ENCODE results near the gene TMEM63A. TPM values are rescaled to one million over a fixed set of nuclear protein-coding genes. Genes with fewer than 3 reads are reported as not detected.

TMEM63A gene
- polyA plus RNA-seq, 1 donor from 2014 or later, result not detected

GRCh38 chr1:225845571-225846259, 36.5 kb downstream of the TMEM63A start:
- H3K4me2 ChIP-seq (ENCODE audit: low read length), result no peak overlapping the region
- H3K27me3 ChIP-seq (ENCODE audit: insufficient read depth, low read depth, low read length), result no peaks in the 10 kb centered on the region
- no peak overlapping the region for H3K27ac ChIP-seq (ENCODE audit: low read length)
- no peak overlapping the region for H3K4me3 ChIP-seq (ENCODE audit: low read length)
- no peaks in the 10 kb centered on the region for H3K36me3 ChIP-seq (ENCODE audit: insufficient read depth, low read length)
- no peaks in the 10 kb centered on the region for H3K79me2 ChIP-seq (replicated peaks; ENCODE audit: insufficient read depth, low read length)
- H3K9me2 ChIP-seq (ENCODE audit: insufficient read depth, low read length), result no peaks in the 10 kb centered on the region
- no peaks in the 10 kb centered on the region for H3K9me3 ChIP-seq (ENCODE audit: low read length)
- no peaks in the 10 kb centered on the region for H3F3A ChIP-seq (ENCODE audit: insufficient read depth, low read length, poor library complexity, severe bottlenecking)
- no peak for TF ChIP-seq POLR2AphosphoS5 (IDR thresholded peaks at IDR 0.05)
- TF ChIP-seq TAF1 (IDR thresholded peaks at IDR 0.05; ENCODE audit: low read depth), result no peak
- TF ChIP-seq CTCF (IDR thresholded peaks at IDR 0.05; ENCODE audit: poor library complexity, severe bottlenecking), result peak; percentile 55
- no peak for TF ChIP-seq REST (IDR thresholded peaks at IDR 0.05; ENCODE audit: borderline replicate concordance)
- peak; percentile 70 for TF ChIP-seq SMC3 (conservative IDR thresholded peaks at IDR 0.05; ENCODE audit: poor library complexity)
- TF ChIP-seq EZH2 (IDR thresholded peaks at IDR 0.05; ENCODE audit: borderline replicate concordance, insufficient read depth, low read length, poor library complexity, severe bottlenecking), result no peak
- peak; percentile 63 for TF ChIP-seq RAD21 (conservative IDR thresholded peaks at IDR 0.05)
- TF ChIP-seq MXI1 (conservative IDR thresholded peaks at IDR 0.05; ENCODE audit: poor library complexity, severe bottlenecking), result no peak
- no peak for TF ChIP-seq EP300 (conservative IDR thresholded peaks at IDR 0.05; ENCODE audit: poor library complexity, severe bottlenecking)
- no peak overlapping the region for H3K9ac ChIP-seq (ENCODE audit: low read length)
- no peaks in the 10 kb centered on the region for H4K20me1 ChIP-seq (ENCODE audit: insufficient read depth)
- H2AFZ ChIP-seq (ENCODE audit: low read depth, low read length), result no peak overlapping the region

GRCh38 chr1:225845097-225845496, 37.1 kb downstream of the TMEM63A start:
- Histone ChIP-seq H3K27me3 (ENCODE audit: insufficient read depth, low read depth, low read length) (no peaks in the 10 kb centered on the region), H3K9me2 (ENCODE audit: insufficient read depth, low read length) (no peaks in the 10 kb centered on the region), H2AFZ (ENCODE audit: low read depth, low read length) (no peak overlapping the region), H3K79me2 (replicated peaks; ENCODE audit: insufficient read depth, low read length) (no peaks in the 10 kb centered on the region), H3K9me3 (ENCODE audit: low read length) (no peaks in the 10 kb centered on the region), H3K4me3 (ENCODE audit: low read length) (no peak overlapping the region), H3K36me3 (ENCODE audit: insufficient read depth, low read length) (no peaks in the 10 kb centered on the region), H3K27ac (ENCODE audit: low read length) (no peak overlapping the region), H3K9ac (ENCODE audit: low read length) (no peak overlapping the region), H3K4me2 (ENCODE audit: low read length) (no peak overlapping the region), H4K20me1 (ENCODE audit: insufficient read depth) (no peaks in the 10 kb centered on the region), H3F3A (ENCODE audit: insufficient read depth, low read length, poor library complexity, severe bottlenecking) (no peaks in the 10 kb centered on the region)
- TF ChIP-seq MXI1 (conservative IDR thresholded peaks at IDR 0.05; ENCODE audit: poor library complexity, severe bottlenecking) (no peak), TAF1 (IDR thresholded peaks at IDR 0.05; ENCODE audit: low read depth) (no peak), EZH2 (IDR thresholded peaks at IDR 0.05; ENCODE audit: borderline replicate concordance, insufficient read depth, low read length, poor library complexity, severe bottlenecking) (no peak), POLR2AphosphoS5 (IDR thresholded peaks at IDR 0.05) (no peak), CTCF (IDR thresholded peaks at IDR 0.05; ENCODE audit: poor library complexity, severe bottlenecking) (no peak), SMC3 (conservative IDR thresholded peaks at IDR 0.05; ENCODE audit: poor library complexity) (no peak), EP300 (conservative IDR thresholded peaks at IDR 0.05; ENCODE audit: poor library complexity, severe bottlenecking) (no peak), REST (IDR thresholded peaks at IDR 0.05; ENCODE audit: borderline replicate concordance) (no peak), RAD21 (conservative IDR thresholded peaks at IDR 0.05) (no peak)
